Stromal cell of bone marrow (primary cell): ENCODE data around the gene TJP1.
"Not testable (repeated sequence)": the region's sequence is repeated elsewhere in the genome, so short reads cannot be mapped to it uniquely, and the experiment has no call there.

Experiments
- DNase-seq: peaks from one replicate; pipeline ENCODE4 v3.0.0-alpha.2; 2012; ENCODE audit warnings: low read depth

Gene TJP1

GRCh38 chr15:29699791-29700190 lies 122.5 kb downstream of the TJP1 start:
- DNase-seq: no peak

- DNase-seq: peak; percentile 12
These were observed 124.1 kb downstream of the TJP1 start for GRCh38 chr15:29698030-29698701.

- no peak for DNase-seq
These were observed 125.1 kb downstream of the TJP1 start for GRCh38 chr15:29696950-29697738.

- not testable (repeated sequence) for DNase-seq
These were observed 125.8 kb downstream of the TJP1 start for GRCh38 chr15:29696506-29696905.

GRCh38 chr15:29695489-29696167 lies 126.6 kb downstream of the TJP1 start:
- DNase-seq: no peak

- no peak for DNase-seq
These were observed 129.0 kb downstream of the TJP1 start for GRCh38 chr15:29693225-29693624.

- DNase-seq: no peak
These were observed 129.7 kb downstream of the TJP1 start for GRCh38 chr15:29692527-29692926.

GRCh38 chr15:29690765-29691475 lies 131.3 kb downstream of the TJP1 start:
- DNase-seq: no peak

GRCh38 chr15:29689287-29689986 lies 132.8 kb downstream of the TJP1 start:
- no peak for DNase-seq

- no peak for DNase-seq
These were observed 133.6 kb downstream of the TJP1 start for GRCh38 chr15:29688506-29689286.

- DNase-seq: no peak
These were observed 134.2 kb downstream of the TJP1 start for GRCh38 chr15:29687939-29688505.

GRCh38 chr15:29687204-29687815 lies 135.0 kb downstream of the TJP1 start:
- no peak for DNase-seq

- no peak for DNase-seq
These were observed 135.6 kb downstream of the TJP1 start for GRCh38 chr15:29686445-29687203.

GRCh38 chr15:29686079-29686425 lies 136.2 kb downstream of the TJP1 start:
- no peak for DNase-seq

- peak; percentile 28 for DNase-seq
These were observed 136.9 kb downstream of the TJP1 start for GRCh38 chr15:29685156-29686078.

- no peak for DNase-seq
These were observed 139.5 kb downstream of the TJP1 start for GRCh38 chr15:29682781-29683180.

- no peak for DNase-seq
These were observed 139.9 kb downstream of the TJP1 start for GRCh38 chr15:29682361-29682760.

- DNase-seq: no peak
These were observed 140.3 kb downstream of the TJP1 start for GRCh38 chr15:29681946-29682345.
